GM19455 (cell line): ENCODE results near the gene THSD7B.
"Not testable (repeated sequence)": the region's sequence is repeated elsewhere in the genome, so short reads cannot be mapped to it uniquely, and the experiment has no call there.

Source experiments
- ATAC-seq: cut with Tn5 transposase; IDR thresholded peaks from one replicate; pipeline ENCODE4 v1.9.1; 2021; ENCODE audit not compliant: unreplicated experiment

The THSD7B gene

DNA sequence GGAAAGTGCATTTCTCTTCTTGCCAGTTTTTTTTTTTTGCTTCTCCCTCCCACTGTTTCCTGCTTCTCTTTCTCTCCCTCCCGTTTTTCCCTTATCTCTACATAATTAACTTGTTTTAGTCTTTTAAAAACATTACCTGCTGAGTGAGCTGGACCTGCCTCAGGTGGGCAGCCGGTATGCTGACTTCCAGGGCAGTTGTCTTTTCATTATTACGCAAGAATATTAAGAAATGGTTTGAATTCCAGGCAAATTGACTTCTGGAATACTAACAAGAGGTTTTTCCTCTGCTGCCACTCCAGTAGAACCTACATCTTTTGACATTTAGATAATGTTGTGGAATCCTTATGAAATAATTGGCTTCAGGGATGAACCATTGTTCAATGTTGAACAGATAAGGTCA, 161.8 kb downstream of the THSD7B start:
- no peak for ATAC-seq

DNA sequence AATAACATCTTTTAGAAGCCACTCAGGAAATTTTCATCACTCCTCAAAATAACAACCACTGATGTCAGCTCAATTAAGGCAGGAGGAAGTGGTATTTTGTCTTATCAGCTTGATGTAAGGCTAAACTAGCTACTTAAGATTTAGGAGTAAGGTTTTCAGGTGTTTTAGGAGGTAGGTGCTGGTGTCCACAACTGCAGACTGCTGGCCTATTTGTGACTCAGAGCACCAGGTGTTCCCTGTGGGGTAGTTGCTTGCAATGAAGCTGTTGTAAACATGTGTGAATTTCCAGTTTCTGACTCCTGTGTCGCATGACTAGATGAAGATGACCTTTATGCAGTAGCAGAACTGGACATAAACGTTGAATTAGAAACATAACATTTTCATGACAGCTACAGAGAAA, 164.2 kb downstream of the THSD7B start:
- no peak for ATAC-seq

DNA sequence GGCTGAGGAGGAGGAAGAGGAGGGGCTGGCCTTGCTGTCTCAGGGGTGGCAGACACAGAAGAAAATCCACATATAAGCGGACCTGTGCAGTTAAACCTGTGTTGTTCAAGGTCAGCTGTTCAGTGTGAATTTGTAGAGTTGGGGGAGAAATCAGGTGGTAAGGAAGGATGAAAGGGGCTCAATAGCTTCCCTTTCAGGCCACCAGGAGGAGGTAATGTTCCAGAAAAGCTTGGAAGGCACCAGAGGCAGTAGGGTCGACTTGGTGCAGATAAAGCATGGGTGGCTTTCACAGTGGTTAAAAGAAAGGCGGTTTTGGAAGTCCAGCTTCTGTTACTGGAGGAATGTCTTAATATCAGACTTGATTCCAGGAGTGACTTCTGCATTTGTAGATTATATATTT, 167.4 kb downstream of the THSD7B start:
- no peak for ATAC-seq

GRCh38 chr2:136935119-136935518, 169.8 kb downstream of the THSD7B start:
- no peak for ATAC-seq

- no peak for ATAC-seq
Measured at GRCh38 chr2:136956050-136956449, 190.7 kb downstream of the THSD7B start.

- ATAC-seq: no peak
Measured at GRCh38 chr2:136957044-136957443, 191.7 kb downstream of the THSD7B start.

DNA sequence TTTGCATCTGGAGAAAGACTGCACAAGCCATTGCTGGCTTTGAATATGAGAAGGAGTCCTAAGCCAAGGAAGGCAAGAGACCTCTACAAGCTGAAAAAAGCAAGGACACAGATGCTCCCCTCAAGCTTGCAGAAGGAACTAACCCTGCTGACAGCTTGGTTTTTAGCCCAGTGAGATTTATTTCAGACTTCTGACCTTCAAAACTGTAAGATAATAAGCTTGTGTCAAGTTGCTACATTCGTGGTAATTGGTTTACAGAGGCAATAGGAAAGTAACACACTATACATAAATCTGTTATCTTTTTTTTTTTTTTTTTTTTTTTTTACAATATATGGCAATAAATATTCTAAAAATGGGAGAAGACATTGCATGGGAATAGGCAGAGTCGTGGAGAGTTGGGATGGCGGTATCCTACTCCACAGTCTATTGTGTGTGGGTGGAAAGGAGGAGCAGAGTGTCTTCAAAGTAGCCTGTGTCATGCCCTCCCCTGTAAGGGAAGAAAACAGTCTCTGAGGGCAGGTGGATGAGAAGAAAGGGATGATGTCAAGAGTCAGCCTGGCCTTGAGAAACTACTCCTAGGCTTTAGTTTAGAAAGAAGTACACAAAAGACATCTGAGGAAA, 196.9 kb downstream of the THSD7B start:
- no peak for ATAC-seq

DNA sequence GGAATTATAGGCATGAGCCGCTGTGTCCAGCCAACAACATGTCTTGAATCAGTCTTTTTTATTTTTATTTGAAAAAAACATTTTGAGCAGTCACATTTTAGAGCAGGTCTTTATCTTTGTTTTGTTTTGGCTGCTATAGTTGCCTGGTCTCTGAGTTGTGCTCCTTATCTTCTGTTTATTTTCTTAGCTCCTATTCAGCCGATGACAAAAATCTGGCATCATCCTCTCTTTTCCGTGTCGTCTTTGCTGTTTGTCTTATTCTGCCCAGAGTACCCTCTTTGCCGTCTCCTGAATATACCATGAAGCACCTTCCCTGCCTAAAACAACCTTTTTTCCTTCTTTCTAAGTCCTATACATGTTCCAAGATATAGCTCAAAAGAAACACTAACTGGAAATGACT, 201.1 kb downstream of the THSD7B start:
- ATAC-seq: no peak

- no peak for ATAC-seq
Measured at GRCh38 chr2:136980303-136980702, 215.0 kb downstream of the THSD7B start.

DNA sequence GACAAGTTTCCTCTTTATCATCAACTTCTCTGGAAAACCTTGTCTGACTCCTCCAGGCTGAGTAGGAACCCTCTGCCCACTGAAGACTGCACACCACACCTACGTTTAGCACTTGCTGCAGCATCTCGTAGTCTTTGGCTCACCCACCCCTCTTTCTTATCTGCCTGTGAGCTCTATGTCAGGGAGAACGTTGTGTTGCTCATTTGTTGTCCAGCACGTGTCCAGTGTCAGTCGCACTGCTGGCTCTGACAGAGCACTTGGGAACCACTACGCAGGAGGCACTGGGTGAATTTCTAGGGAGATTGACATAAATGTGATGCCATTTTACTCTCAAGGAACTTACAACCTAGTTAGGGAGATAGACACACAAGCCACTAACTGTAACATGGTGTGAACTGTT, 216.3 kb downstream of the THSD7B start:
- ATAC-seq: not testable (repeated sequence)

- no peak for ATAC-seq
Measured at GRCh38 chr2:136985044-136985443, 219.7 kb downstream of the THSD7B start.

DNA sequence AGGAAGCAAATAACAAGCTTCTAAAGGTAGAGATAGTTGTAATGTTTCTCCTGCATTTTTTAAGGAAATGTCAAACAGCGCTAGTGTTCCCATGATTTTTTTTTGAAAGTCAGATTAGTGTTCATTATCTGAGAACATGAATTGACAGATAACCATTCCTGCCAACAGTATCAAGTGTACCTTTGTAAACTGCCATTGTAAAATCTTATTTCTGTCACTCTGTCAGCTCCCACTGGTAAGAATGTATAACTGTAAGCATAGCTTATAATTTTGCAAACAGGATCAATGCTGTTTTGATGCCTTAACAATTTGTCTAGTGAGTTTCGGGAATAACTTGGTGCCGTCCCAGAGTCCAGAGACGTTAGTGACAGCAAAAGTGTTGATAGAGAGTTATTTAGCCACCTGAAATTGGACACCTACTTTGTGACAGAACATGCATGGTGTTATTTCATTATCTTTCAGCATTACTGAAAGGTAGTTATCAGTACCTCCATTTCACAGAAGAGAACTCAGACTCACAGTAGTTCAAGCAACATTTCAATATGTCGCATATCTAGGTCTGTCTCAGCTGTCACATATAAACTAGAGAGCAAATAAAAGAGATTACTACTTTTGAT, 221.4 kb downstream of the THSD7B start:
- no peak for ATAC-seq

DNA sequence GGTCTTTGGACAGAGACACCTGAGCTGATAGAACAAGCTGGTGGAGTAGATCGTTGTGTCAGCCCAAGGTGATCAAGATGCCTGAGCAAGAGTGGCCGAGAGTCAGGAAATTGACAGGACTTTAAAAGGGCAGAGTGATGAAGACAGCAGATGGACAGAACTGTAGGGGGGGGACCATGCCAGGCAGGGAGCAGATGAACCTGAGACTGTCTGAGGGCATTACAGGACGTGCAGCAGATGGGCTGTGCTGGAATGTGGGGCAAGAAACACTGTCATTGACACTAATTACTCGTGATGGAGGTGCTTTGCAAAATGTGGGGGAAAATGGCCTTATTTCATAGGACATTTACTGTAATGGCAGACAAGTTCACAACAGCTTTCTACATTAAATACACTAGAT, 225.0 kb downstream of the THSD7B start:
- ATAC-seq: no peak

- no peak for ATAC-seq
Measured at GRCh38 chr2:136994793-136995192, 229.4 kb downstream of the THSD7B start.

GRCh38 chr2:136997557-136997956, 232.2 kb downstream of the THSD7B start:
- ATAC-seq: no peak

GRCh38 chr2:137000811-137001210, 235.5 kb downstream of the THSD7B start:
- ATAC-seq: no peak

DNA sequence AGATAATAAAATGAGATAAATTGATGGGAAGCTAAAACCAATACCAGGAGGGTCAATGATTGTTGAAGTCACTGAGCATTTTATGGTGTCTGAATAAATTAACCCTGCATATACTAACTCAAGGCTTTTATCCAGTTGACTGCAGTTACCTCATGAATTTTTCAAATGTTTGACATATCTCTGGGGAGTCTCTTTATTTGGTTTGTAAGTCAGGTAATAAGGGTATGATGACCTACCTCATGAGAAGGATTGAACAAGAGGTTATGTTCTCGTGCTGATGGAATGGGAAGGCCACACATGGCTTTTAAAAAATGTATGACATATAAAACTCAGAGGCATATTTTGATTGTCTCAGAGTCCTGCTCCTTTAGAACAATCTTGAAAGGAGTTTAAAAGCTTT, 237.6 kb downstream of the THSD7B start:
- no peak for ATAC-seq

GRCh38 chr2:137005210-137005609, 239.9 kb downstream of the THSD7B start:
- no peak for ATAC-seq

- ATAC-seq: no peak
Measured at GRCh38 chr2:137007938-137008337, 242.6 kb downstream of the THSD7B start.

- no peak for ATAC-seq
Measured at GRCh38 chr2:137009953-137010352, 244.6 kb downstream of the THSD7B start.

DNA sequence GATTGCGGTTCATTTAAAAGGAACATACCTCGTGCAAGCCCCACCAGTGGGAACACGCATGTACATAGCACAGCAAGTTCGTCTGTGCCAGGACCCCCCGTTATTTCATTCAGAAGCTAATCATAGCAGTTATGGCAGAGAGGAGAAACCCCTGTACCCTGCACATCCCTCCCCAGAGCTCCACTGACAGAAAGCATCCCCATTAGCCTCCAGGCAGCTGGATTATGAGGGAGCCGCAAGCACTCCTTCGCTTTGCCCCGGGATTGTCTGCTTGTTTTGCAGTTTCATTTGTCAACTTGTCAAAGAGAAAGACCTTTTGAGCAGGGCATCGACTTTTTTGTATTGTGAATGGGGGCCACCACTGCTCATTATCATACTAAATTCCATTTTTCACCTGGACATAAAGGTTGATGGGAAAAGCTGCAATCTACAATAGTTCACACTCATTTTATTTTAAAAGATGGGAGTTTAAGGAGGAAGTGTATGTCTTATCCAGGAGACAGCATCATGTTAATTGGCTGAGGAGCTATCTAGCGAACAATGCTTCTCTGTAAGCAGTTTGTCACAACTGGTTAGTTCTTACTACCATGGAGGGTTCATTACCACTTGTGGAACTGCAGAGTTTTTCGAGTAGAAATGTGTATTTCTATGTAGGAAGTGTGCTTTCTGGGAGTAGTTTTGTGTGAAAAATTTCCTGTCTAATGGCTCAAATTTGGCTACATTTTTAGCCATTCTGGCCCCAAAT, 255.3 kb downstream of the THSD7B start:
- ATAC-seq: no peak

DNA sequence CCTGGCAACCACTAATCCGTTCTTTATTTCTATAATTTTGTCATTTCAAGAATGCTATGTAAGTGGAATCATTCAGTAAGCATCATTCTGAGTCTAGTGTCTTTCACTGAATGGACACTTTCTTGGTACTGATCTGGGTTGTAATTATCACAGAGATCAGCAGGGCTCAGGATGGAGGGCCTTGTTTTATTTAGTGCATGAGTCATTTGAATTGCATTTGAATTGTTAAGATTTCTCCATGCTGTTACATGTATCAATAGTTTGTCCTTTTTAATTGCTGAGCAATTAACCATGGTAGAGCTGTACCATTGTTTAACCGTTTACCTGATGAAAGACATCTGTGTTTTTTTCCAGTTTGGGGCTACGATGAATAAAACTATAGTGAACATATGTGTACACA, 256.4 kb downstream of the THSD7B start:
- ATAC-seq: no peak
